ENCODE data around the gene EMC1. TPM values are rescaled to one million over a fixed set of nuclear protein-coding genes. Genes with fewer than 3 reads are reported as not detected.
"Not testable (repeated sequence)": the region's sequence is repeated elsewhere in the genome, so short reads cannot be mapped to it uniquely, and the experiment has no call there.

The EMC1 gene
- total RNA-seq, 1 donor from 2014 or later: 28.0 TPM

DNA sequence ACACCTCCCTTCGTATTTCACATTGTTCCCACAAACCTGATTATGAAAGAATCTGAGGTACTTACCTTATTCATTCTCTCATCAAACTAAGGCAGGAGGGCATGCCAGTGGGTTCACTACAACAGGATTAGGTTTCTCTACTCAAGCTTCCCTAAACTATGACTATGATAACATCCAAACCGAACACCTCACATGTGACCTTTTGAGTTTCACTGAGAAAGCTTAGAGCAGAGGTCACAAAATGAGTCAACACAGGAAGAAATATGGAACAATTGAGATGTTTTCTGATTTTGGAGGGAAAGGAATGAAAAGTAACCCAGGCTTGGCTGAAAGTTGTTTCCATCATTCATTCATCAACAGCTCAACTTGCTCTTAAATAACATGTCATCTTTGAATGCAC is 65.3 kb downstream of the EMC1 start:
- H3K4me3 ChIP-seq: no peak overlapping the region
- peaks cover 0 to 83% of the 10 kb centered on the region in 2 donors for H3K36me3 ChIP-seq
- H3K27ac ChIP-seq: no peak overlapping the region
- no peaks in the 10 kb centered on the region for H3K9me3 ChIP-seq
- DNase-seq (ENCODE audit: extremely low spot score in 2 of 2): no peak
- no peaks in the 10 kb centered on the region for H3K27me3 ChIP-seq
- TF ChIP-seq, protein P1, sequence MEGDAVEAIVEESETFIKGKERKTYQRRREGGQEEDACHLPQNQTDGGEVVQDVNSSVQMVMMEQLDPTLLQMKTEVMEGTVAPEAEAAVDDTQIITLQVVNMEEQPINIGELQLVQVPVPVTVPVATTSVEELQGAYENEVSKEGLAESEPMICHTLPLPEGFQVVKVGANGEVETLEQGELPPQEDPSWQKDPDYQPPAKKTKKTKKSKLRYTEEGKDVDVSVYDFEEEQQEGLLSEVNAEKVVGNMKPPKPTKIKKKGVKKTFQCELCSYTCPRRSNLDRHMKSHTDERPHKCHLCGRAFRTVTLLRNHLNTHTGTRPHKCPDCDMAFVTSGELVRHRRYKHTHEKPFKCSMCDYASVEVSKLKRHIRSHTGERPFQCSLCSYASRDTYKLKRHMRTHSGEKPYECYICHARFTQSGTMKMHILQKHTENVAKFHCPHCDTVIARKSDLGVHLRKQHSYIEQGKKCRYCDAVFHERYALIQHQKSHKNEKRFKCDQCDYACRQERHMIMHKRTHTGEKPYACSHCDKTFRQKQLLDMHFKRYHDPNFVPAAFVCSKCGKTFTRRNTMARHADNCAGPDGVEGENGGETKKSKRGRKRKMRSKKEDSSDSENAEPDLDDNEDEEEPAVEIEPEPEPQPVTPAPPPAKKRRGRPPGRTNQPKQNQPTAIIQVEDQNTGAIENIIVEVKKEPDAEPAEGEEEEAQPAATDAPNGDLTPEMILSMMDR (IDR thresholded peaks at IDR 0.05): no peak
- no peak for TF ChIP-seq POLR2A (IDR thresholded peaks at IDR 0.05)
- TF ChIP-seq POLR2AphosphoS5 (IDR thresholded peaks at IDR 0.05; ENCODE audit: insufficient read depth in 1 of 2, low read depth in 1 of 2): no peak
- intact Hi-C loops (cut with DNase I): no loop called here
- H3K4me1 ChIP-seq: no peaks in the 10 kb centered on the region

- no peak for DNase-seq (ENCODE audit: extremely low spot score in 2 of 2)
- Histone ChIP-seq H3K4me1 (no peaks in the 10 kb centered on the region), H3K27me3 (no peaks in the 10 kb centered on the region), H3K9me3 (no peaks in the 10 kb centered on the region), H3K4me3 (no peak overlapping the region), H3K27ac (no peak overlapping the region), H3K36me3 (peaks cover 0 to 79% of the 10 kb centered on the region in 2 donors)
- intact Hi-C loops (cut with DNase I): no loop called here
- TF ChIP-seq POLR2AphosphoS5 (IDR thresholded peaks at IDR 0.05; ENCODE audit: insufficient read depth in 1 of 2, low read depth in 1 of 2) (no peak), POLR2A (IDR thresholded peaks at IDR 0.05) (no peak)
- TF ChIP-seq, protein P1 (IDR thresholded peaks at IDR 0.05): no peak
These were observed 69.1 kb downstream of the EMC1 start for GRCh38 chr1:19182223-19182622.

DNA sequence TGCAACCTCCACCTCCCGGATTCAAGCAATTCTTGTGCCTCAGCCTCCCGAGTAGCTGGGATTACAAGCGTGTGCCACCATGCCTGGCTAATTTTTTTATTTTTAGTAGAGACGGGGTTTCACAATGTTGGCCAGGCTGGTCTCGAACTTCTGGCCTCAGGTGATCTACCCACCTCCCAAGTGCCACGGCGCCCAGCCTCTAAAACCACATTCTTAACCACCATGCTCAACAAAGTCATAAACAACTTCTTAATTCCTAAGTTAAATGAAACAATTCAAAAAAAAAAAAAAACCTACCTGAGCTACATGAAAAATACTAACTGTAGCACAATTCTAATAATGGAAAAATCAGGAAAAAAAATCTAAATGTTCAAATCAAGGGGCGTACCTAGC is 71.1 kb downstream of the EMC1 start:
- not testable (repeated sequence) for DNase-seq (ENCODE audit: extremely low spot score in 2 of 2)
- peaks cover 0 to 77% of the 10 kb centered on the region in 2 donors for H3K36me3 ChIP-seq

GRCh38 chr1:19179597-19180264 is 71.6 kb downstream of the EMC1 start:
- H3K4me1 ChIP-seq: no peaks in the 10 kb centered on the region
- no peaks in the 10 kb centered on the region for H3K9me3 ChIP-seq

More for the DNA sequence above, 71.1 kb downstream of the EMC1 start:
- H3K4me1 ChIP-seq; intact Hi-C loops (cut with DNase I); H3K27ac ChIP-seq; H3K4me3 ChIP-seq; H3K9me3 ChIP-seq; H3K27me3 ChIP-seq: not testable (repeated sequence)

DNA sequence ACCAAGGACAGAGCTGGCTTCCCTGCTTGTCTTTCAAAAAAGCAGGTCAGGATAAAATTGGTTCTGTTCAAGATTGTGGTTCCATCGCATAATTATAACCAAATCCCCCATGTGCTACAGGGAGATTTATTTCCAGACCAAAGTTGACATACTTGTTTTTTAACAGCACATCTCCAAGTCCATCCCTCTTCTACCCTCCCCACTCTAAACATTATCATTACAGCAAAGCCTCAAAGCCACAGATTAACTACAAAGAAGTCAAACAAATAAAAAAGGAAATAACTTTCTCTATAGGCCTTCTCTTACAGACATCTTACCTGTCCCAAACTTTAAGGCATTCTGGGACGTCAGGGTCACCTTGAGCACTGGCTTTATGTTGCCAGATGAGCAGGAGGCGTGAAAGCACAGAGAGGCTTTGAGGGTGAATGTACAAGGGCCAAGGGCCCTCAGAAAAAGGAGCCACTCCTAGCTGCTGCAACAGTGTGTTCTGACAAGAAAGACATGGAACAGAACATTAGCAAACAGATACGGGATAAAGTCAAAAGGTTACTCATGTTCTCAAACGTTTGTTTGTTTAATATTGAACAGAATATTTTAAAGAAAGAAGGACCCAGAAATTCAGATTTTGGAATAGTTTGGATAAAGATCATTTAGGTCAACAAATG is 72.5 kb downstream of the EMC1 start:
- Histone ChIP-seq H3K36me3 (peaks cover 0 to 75% of the 10 kb centered on the region in 2 donors), H3K4me3 (no peak overlapping the region), H3K27ac (no peak overlapping the region), H3K9me3 (no peaks in the 10 kb centered on the region), H3K4me1 (no peaks in the 10 kb centered on the region), H3K27me3 (no peaks in the 10 kb centered on the region)
- no peak for DNase-seq (ENCODE audit: extremely low spot score in 2 of 2)
- intact Hi-C loops (cut with DNase I): no loop called here
- TF ChIP-seq, protein P1 (IDR thresholded peaks at IDR 0.05): no peak
- no peak for TF ChIP-seq POLR2A (IDR thresholded peaks at IDR 0.05)
- TF ChIP-seq POLR2AphosphoS5 (IDR thresholded peaks at IDR 0.05; ENCODE audit: insufficient read depth in 1 of 2, low read depth in 1 of 2): no peak

More at GRCh38 chr1:19179597-19180264, 71.6 kb downstream of the EMC1 start:
- Histone ChIP-seq H3K27ac (no peak overlapping the region), H3K4me3 (no peak overlapping the region), H3K27me3 (no peaks in the 10 kb centered on the region), H3K36me3 (peaks cover 0 to 76% of the 10 kb centered on the region in 2 donors)
- TF ChIP-seq POLR2A (IDR thresholded peaks at IDR 0.05): no peak
- TF ChIP-seq, protein P1 (IDR thresholded peaks at IDR 0.05): no peak
- TF ChIP-seq POLR2AphosphoS5 (IDR thresholded peaks at IDR 0.05; ENCODE audit: insufficient read depth in 1 of 2, low read depth in 1 of 2): no peak
- no peak for DNase-seq (ENCODE audit: extremely low spot score in 2 of 2)
- intact Hi-C loops (cut with DNase I): no loop called here
